ENCODE data around the gene TBCCD1.
"Not testable (repeated sequence)": the region's sequence is repeated elsewhere in the genome, so short reads cannot be mapped to it uniquely, and the experiment has no call there.

TBCCD1 gene

DNA sequence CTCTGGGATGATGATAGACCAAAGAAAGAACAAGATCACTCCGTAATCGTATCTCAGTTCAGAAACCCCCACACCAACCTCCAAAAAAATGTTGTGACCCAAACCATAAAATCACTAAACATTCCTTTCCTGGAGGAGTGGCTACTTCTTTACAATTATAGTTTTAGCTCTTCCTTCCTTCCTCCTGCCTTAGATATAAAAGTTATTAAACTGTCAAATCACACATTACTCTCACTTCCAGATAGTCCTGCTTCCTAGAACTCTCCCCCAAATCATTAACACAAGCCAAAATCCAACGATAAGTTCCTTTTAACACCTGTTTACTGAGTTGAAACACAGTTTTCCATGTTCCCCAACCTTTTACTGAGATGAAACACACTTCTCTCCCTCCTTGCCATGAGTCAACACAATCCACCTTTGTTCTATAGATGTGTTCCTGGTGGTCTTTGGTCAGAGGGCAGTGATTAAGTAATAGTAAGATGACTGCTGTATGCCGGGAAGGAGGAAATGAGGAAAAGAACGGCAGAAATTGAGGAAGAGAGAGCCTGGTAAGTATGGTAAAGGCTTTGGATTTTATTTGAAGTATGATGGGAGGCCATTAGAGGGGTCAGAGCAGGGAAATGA lies 14.6 kb downstream of the TBCCD1 start:
- no peak for DNase-seq

DNA sequence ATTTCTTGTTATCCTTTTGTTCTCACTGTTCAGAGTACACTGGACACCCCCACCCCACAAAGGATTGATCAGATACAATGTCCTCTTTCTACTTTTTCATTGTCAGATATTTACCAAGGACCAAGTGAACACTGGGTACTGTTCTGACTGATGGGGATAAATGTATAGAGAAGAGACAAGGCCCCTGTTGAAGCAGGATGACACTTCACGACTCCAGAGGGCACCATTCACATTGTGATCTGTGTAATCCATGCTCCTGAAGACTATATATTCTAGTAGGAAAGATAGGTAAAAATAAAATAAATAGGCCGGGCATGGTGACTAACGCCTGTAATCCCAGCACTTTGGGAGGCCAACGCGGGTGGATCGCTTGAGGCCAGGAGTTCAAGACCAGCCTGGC lies 15.8 kb downstream of the TBCCD1 start:
- DNase-seq: no peak

DNA sequence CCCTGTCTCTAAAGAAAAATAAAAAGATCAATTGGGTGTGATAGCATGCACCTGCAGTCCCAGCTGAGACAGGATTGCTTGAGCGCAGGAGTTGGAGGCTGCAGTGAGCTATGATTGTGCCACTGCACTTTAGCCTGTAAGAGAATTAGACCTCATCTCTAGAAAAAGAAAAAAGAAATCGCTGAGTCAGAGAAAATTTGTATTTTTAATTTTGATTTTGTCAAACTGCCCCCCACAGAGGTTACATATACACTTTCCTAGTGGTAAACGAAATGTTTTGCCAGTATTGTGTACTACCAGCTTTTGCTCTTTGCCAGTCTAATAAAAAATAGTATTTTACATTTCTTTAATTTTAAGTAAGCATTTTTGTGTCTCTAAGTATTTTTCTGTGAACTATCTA lies 17.6 kb downstream of the TBCCD1 start:
- no peak for DNase-seq

DNA sequence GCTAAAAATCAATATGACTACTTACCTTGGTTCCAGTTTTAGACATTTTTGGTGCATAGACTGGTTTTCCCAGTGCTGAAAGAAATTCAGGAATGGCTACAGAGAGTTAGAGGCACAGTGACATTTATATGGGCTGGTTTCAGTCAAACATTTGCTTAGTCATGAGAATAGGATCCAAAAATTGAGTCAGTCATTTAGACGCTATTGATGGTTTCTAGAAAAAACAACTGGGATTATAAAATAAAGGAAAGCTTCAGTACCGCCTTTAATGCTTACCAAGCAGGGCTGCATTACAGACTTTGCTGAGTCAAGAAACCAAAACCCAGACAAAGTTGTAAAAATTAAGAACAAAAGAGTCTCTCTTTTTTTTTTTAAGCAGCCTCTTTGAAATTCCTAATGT lies 22.9 kb downstream of the TBCCD1 start, which contains the start of gene CRYGS:
Gene CRYGS (minus strand): TSS at position 100 of the 400 bp plus-strand sequence. CDS start 54 bp downstream, at position 46.
- DNase-seq: no peak

DNA sequence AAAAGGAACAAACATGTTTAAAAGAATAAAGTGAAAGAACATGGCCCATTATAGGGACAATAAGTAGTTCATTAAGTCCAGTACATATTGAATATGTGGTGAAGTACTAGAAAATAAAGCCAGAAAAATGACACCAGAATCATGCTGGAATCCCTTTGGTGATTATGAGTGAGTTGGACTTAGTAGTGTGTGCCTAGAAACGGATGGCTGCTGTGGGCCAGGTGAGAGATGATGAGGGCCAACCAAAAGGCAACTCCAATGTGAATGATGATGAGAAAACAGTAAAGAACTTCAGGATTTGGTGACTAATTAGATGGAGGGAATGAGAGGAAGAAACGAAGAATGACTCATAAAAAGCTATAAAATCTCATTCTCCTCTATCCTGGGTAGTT lies 26.3 kb downstream of the TBCCD1 start:
- DNase-seq: no peak

DNA sequence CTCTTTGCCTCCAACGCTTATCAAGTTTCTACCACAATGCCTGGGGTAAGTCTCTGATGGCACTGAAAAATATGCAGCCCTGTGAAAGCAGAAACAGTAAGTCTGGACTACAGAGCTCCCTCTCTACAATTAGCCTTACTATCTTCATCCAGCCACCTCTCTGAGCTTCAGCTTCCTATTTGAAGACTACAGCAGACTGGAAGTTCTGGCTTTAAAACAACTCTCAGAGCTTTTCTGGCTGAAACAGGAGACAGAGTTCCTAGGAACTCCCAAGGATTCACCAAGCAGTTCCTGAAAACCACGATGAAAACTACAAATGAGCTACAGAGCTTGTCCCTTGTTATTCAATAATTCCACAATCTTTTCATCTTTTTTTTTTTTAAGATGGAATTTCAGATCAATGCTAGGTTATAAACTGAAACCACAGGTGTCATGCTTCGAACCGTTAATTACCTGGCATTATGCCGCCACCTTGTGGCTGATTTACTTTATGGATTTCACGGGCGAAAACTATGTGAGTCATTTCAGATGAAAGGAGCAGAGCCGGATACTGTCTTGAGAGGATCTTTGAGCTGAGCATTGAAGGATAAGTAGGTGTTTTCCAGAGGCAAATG lies 26.8 kb downstream of the TBCCD1 start:
- peak; percentile 67 for DNase-seq

DNA sequence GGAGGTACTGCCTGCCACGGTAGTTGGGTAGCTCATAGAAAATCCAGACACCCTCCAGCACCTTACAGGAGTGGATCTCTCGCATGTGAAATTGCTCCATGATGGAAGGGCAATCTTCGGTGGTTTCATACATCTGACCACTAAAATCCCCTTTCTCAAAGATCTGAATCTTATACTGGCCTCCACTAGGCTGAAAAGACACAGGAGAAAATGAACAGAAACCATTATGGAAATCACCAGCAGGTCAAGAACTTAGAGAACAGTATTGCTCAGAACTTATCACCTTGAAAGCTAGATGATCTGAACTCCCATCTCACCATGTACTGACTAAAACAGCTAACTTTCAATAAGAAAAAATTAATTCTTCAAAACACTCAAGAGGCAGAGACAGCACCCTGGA lies 28.4 kb downstream of the TBCCD1 start:
- no peak for DNase-seq

DNA sequence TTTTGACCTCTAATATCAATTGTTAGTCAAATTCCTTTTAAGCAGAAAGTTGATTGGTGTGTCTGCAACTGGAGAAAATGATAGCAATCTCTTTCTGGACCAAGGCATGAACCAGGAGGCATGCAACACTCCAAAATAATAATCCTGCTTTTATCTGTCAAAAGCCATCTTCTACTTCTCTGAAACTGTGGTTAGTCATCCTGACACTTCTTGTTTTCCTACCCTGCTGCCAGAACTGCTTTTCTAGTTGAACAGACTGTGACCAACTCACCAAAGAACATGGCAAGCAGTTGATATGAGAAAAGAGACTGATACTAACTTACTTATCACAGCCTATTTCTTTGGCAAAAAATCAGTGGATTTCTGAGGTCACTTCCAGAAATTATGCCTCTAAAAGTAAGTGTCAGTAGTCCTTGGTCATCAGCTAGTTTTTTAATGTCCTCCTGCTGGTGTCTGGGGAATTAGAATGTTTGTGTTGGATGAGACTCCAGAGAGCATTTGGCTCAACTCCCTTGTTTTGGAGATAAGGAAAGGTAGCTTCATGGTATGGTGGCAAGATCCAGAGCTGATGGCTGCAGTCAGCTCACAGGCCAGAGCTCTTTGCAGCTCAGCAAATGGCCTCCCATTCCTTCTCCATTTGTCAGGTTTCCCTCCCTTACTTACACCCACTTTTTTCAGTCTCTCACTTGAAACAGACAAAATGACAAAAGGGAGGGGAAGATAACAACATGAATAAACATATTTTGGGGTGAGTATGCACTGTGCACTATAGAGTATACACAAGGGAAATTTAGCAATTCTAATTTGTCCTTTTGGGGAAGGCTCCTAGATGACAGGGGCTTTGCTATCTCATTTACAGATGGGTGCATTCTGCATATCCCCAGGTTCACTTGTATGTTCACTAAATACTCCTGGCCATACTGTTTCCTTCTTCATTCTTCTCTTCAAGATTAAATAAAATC lies 30.0 kb downstream of the TBCCD1 start:
- DNase-seq: no peak

DNA sequence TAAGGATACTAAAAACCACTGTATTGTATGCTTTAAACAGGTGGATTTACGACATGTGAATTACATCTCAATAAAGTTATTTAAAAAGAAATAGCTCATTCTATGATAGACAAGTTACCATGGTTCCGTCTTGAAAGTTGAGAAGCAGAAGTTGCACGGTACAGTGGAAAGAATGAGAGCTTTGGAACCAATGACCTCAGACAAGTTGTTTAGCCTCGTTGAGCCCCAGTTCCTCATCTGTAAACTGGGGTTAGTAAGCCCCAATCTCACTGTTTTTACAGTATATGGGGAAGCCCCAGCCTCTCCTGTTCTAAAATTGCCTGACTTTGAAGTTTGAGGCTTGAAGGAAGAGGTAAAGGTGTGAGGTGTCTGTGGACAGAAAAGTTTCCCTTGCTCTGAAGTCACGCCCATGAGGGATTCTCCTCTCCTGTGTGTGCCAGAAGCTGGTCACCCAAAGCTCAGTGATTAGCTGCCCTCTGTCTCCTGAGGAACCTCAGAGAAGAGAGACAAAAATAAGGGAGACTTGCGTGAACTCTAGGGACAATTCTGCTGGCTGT lies 32.9 kb downstream of the TBCCD1 start:
- no peak for DNase-seq

DNA sequence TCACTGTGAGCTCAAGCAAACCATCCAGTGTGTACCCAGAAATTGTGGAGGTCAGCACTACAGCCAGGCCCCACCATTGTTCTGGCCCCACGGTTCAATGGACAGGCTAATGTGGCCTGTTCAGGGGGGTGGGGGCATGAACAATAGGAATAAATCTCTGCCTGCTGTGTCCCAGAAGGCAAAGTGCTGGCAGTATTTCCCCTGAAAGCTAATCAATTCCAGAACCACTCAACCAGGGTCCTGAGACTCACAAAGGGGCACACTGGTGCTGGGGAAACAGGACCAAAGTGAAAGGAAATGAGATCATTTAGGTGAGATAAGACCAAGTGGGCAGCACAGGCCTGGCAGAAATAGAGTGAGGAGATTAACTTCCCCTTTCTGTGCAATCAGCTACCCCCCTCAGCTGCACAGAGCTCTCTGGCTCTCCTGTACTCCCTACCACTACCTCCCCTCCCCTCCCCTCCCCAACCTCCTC lies 34.5 kb downstream of the TBCCD1 start:
- DNase-seq: no peak

DNA sequence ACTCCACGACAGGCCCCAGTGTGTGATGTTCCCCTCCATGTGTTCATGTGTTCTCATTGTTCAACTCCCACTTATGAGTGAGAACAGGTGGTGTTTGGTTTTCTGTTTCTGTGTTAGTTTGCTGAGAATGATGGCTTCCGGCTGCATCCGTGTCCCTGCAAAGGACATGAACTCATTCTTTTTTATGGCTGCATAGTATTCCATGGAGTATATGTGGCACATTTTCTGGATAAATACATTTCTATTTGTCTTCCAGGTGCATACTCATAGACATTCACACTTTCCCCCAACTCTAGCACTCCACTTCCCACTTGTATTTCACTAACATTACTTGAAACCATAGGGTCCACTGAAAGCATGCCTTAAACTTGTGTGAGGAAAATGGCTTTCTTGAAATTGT lies 35.4 kb downstream of the TBCCD1 start:
- DNase-seq: not testable (repeated sequence)

DNA sequence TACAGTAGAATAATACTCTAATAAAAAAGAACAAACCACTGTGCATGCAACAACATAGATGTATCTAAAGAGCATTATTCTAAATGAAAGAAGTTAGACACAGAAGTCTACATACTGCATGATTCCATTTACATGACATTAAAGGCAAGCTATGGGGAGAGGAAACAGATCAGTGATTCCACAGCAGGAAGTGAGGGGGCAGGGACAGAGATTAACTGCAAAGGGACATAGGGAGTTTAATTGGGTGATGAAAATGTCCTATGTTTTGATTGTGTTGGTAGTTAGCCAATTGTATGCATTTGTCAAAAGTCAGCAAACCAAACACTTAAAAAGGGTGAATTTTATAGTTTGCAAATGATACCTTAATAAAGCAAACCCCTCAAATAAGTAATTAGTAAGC lies 36.7 kb downstream of the TBCCD1 start:
- DNase-seq: no peak

DNA sequence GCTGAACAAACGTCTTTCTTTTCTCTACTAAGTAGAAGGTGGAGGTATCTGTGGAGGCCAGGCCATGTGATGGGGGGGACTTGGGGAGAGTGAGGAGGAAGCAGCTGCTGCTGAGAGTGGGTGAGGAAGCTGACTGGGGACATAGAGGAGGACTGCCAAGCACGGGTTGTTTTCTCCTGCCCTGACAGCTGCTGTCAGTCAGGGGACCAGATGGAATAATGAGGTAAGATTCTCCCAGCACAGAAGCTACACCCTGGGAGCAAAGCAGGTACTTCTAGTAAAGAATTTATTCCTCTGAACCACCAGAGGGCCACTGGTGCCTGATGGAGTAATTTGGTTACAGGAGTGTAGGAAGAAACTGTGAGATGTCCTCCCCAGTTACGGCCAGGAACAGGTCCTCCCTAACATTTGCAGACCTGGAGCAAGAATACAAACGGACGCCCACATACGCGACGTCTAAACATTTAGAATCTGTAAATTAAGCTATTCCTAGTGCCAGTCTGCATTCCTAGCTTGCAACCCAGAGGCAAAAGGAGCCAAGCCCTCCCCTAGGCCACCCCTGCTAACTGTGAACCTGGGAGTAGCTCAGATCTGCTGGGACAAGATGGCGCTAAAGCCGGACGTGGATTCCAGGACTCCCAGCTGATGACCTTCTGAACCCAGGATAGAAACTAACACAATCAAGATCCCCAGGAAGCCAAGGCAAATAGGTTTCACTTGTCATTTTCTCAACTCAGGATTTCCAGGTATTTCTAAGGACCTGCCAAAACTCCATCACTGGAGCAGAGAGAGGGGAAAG lies 37.7 kb downstream of the TBCCD1 start:
- DNase-seq: no peak

DNA sequence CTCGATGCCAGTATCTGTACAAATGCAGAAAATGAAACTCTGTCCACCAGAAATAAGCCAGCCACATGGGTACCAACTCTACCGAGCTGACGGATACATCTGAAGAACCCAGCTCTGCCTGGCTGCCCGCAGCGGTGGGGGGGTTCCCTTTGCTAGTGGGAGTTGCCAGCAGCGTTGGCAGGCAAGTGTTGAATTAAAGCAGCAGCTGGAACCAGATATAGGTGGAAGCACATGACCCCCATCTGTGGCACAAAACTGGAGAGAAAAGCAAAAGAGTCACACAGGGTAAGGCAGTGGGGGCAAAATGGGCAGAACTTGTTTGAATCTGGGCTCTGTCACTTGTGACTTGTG lies 40.9 kb downstream of the TBCCD1 start:
- DNase-seq: no peak

DNA sequence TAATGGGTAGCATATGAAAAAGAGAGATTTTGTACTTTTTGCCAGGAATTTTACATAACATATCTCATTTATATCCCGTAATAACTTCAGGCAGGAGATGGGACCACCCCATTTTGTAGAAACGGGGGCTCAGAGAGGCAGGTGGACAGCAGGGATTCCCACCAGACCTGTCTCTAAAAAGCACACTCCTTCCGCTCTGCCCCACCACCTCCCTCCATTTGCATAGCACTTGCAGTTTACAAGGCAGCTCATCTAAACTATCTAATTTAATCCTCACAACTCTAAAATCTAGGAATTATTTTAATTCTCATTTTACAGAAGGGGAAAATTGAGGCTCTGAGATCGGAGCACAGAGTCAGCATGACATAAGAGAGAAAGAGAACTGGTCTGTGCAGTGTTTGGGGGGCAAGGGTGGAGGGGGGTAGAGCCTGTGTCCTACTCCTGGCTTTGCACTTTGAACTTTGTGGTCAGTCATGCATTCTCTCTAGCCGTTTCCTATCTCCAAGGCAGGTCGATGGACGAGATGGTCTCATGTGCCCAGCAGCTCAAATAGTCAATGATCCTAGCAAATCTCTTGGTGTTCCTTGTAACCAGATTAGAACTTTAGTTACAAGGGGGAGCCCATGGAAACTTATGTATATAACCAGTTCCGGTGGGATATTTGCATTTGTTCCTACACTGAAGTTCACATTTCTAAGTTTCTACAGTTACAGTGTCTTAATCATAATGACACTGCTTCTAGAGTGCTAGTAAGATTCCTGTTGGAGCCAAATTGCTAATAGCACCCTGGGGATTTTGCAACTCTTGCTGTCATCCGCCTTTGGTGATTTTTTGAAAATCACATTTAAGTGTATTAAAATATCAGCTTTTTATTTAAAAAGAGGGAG lies 41.5 kb downstream of the TBCCD1 start:
- no peak for DNase-seq

DNA sequence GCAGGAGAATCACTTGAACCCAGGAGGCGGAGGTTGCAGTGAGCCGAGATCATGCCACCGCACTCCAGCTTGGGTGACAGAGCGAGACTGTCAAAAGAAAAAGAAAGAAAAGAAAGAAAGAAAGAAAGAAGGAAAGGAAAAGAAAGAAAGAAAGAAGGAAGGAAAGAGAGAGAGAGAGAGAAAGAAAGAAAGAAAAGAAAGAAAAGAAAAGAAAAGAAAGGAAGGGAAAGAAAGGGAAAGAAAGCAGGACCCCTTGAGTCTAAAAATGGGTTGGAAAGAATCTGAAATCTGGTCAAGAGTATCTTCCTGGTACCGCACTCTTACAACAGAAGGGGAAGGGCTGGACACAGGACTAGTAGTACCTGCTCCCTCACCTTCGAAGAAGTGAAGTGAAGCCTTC lies 42.5 kb downstream of the TBCCD1 start:
- DNase-seq: no peak

DNA sequence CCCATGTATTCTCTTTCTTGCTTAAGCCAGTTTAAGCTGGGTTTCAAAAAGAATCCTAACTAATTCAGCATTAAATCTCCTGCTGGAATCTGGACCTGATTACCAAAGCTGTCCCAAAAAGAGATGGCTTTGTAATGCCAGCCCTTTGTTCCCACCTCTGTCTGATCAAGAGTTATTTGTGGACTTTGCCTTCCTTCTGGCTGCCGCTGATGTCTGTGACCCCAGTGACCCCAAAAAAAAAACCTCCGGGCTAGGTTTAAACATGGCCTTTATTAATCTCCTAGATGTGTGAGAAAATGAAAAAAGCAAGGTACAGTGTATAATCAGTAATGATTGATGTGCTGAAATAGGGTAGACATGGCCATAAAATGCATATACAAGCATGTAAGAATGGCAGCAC lies 43.7 kb downstream of the TBCCD1 start:
- no peak for DNase-seq

DNA sequence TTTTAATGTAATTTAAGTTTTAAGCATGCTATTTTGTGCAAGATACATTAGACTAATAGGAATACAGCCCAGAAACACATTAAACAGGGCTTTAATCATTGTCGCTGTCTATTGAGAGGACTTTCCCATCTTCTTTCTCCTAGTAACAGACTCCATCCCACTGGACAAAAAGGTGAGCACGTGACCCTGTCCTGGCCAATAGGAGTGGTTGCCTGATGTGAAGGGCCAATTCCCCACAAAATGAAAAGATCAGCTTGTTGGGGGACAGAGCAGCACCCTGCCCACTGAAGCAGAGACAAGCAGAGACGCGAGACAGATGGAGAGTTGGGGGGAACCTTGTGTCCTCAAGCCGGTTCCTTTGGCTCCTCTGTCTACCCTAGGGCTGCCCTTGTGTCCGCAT lies 44.1 kb downstream of the TBCCD1 start:
- DNase-seq: no peak

DNA sequence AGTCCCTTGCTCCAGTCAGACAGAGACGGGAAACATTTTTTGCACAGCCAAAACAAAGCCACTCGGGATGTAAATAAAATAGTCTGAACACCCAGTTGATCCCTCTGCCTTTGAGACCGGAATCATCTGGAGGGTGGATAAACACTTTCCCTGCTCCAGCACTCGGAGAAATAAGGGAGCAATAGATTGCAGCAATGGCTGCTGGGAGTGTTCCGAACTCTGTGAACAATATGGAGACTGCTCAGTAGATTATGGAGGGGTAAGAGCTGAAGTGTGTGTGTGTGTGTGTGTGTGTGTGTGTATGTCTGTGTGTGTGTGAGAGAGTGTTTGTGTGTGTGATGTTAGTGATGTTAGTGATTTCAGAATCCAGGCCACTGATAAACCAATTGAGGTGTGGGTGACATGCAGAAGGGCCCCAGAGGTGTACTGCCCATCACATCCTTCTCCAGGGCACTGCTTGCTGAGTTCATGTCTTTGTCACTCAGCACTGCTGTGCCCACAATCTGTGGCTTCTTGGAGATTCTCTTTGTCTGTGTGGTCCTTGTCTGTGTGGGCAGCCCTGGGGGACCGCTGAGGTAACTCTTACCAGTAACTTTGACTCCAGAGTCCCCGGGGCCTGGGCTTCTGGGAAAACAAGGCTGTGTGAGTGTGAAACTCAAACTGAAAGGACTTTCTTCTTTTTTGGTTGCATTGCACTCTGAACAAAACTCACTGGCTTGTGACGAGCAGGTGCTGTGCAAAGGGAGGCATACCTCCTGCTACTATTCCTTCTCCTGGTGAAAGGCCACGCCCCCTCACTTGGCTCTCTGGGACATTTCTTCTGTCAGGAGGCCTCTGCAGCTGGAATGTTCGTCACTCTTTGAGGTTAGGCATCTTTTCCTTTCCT lies 45.9 kb downstream of the TBCCD1 start:
- no peak for DNase-seq

DNA sequence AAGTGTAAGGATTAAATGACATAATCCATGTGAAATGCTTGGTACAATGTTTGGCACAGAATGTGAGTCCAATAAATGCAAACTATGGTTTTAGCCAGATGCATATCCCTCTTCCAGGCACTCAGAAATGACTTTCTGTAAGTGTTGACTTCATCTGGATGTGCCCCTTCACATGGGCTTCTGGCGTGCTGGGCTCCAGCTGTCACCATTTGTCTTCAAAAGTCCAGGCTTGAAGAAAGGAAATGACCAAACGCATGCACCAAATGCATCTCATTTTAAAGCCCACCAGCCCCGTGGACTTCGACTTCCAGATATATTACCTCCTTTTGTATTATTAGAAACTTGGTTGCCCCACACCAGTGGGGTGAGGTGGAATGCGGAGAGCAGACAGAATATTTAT lies 46.7 kb downstream of the TBCCD1 start:
- DNase-seq: no peak

All from fibroblast of skin of scalp (primary cell).